OCI-LY7 (cell line): Measurements from ENCODE around the gene PDLIM1. TPM values are rescaled to one million over a fixed set of nuclear protein-coding genes. Genes with fewer than 3 reads are reported as not detected.

Experiments used
- BruUV-seq: library from RNA; stranded (reverse); fragments of 400-500 nt; replicated peaks from 2 replicates; lab custom pipeline; 2021; lab: Mats Ljungman, UMichigan
- CTCF ChIA-PET: fragments of 300-600 bp; sonication (Branson Sonifier 250); formaldehyde crosslinking; loops from one replicate; lab custom pipeline; 2022; ENCODE audit warnings: antibody characterized with exemption; ENCODE audit not compliant: unreplicated experiment; lab: Charles Lee
- POLR2A ChIA-PET: fragments of 300-600 bp; sonication (Branson Sonifier 250); formaldehyde crosslinking; loops from one replicate; lab custom pipeline; 2022; ENCODE audit warnings: antibody characterized with exemption; lab: Charles Lee
- DNase-seq: peaks from one replicate; pipeline ENCODE4 v3.0.0-alpha.2; 2015; ENCODE audit warnings: low spot score
- H2AFZ ChIP-seq: fragments of 200-600 bp; sonication (generic), shearing (Covaris generic); 2 replicates; pipeline ENCODE4 v1.6.1; 2014; ENCODE audit warnings: mild to moderate bottlenecking, antibody characterized with exemption, low read length, moderate library complexity
- H3K27ac ChIP-seq: fragments of 200-600 bp; sonication (generic); 2 replicates; pipeline ENCODE4 v1.5.1; 2014; ENCODE audit warnings: mixed run types, low read depth, mild to moderate bottlenecking, moderate library complexity, low read length, inconsistent platforms; ENCODE audit not compliant: poor library complexity, severe bottlenecking
- H3K36me3 ChIP-seq: fragments of 200-600 bp; sonication (generic); 2 replicates; pipeline ENCODE4 v1.6.1; 2014; ENCODE audit warnings: mild to moderate bottlenecking, antibody characterized with exemption, low read length, moderate library complexity, mixed read lengths; ENCODE audit not compliant: insufficient read depth
- H3K4me1 ChIP-seq: fragments of 200-600 bp; sonication (generic); 2 replicates; pipeline ENCODE4 v1.5.1; 2014; ENCODE audit warnings: mild to moderate bottlenecking, low read length; ENCODE audit not compliant: insufficient read depth, poor library complexity, severe bottlenecking
- H3K4me2 ChIP-seq: fragments of 200-600 bp; sonication (generic); 2 replicates; pipeline ENCODE4 v1.6.1; 2014; ENCODE audit warnings: mild to moderate bottlenecking, low read length
- H3K4me3 ChIP-seq: fragments of 200-600 bp; sonication (generic); 2 replicates; pipeline ENCODE4 v1.5.1; 2014; ENCODE audit warnings: mild to moderate bottlenecking, low read depth, low read length; ENCODE audit not compliant: poor library complexity, severe bottlenecking
- H3K79me2 ChIP-seq: fragments of 200-600 bp; sonication (generic); 2 replicates; pipeline ENCODE4 v1.6.1; 2016; ENCODE audit warnings: low read depth, mild to moderate bottlenecking, low read length, moderate library complexity, mixed read lengths; ENCODE audit not compliant: insufficient read depth
- H3K9me2 ChIP-seq: fragments of 200-600 bp; sonication (generic); 2 replicates; pipeline ENCODE4 v1.6.1; 2016; ENCODE audit warnings: mild to moderate bottlenecking, low read length, mixed read lengths; ENCODE audit not compliant: insufficient read depth
- H3K9me3 ChIP-seq: fragments of 200-600 bp; sonication (generic); 2 replicates; pipeline ENCODE4 v1.6.1; 2014; ENCODE audit warnings: mild to moderate bottlenecking, mixed run types, low read length, mixed read lengths
- H4K20me1 ChIP-seq: fragments of 200-600 bp; sonication (generic); 2 replicates; pipeline ENCODE4 v1.6.1; 2014; ENCODE audit warnings: mild to moderate bottlenecking, antibody characterized with exemption, low read length, moderate library complexity, mixed read lengths; ENCODE audit not compliant: insufficient read depth
- CTCF ChIP-seq: fragments of 200-600 bp; sonication (generic); conservative IDR thresholded peaks from 2 replicates; pipeline ENCODE4 v1.5.1; 2014; ENCODE audit warnings: mild to moderate bottlenecking, antibody characterized with exemption, low read length, moderate library complexity, mixed read lengths
- EZH2phosphoT487 ChIP-seq: fragments of 200-600 bp; sonication (generic); IDR thresholded peaks from 2 replicates; pipeline ENCODE4 v1.6.1; 2018; ENCODE audit warnings: low read depth, borderline replicate concordance, mild to moderate bottlenecking, mixed run types, antibody characterized with exemption, low read length, moderate library complexity, mixed read lengths
- intact Hi-C: fragments of 100-400 bp; cut with micrococcal nuclease; formaldehyde crosslinking; loops from one replicate; pipeline ENCODE4 v1.10.0; 2022; ENCODE audit not compliant: unreplicated experiment
- total RNA-seq, 2 experiments: library from RNA; depleted of rRNA in 1 of 2; stranded (reverse); fragments of >200 nt in 1 of 2; shearing (Covaris generic) in 1 of 2; gene quantifications; 2 replicates each; pipeline ENCODE4 v1.2.3, GENCODE V29; 2014 to 2022

The PDLIM1 gene
- total RNA-seq, 2 experiments from 2014 or later: 22.3 to 105 TPM

- Histone ChIP-seq H3K9me3 (peaks cover 9% of the 10 kb centered on the region; the same call in 1 of the 2 replicates), H3K36me3 (peaks cover 14% of the 10 kb centered on the region), H3K4me2 (no peak overlapping the region), H3K4me1 (no peaks in the 10 kb centered on the region), H3K4me3 (no peak overlapping the region), H3K79me2 (no peaks in the 10 kb centered on the region), H3K27ac (no peak overlapping the region), H2AFZ (no peak overlapping the region), H3K9me2 (no peaks in the 10 kb centered on the region), H4K20me1 (no peaks in the 10 kb centered on the region)
- POLR2A ChIA-PET: interaction anchor here (0.6 to 1.3 kb wide), 2 partner anchors 27 to 127 kb away, joined by 3 to 4 read pairs; no protein-coding TSS in a partner anchor
- CTCF ChIA-PET: no interaction called here
- TF ChIP-seq EZH2phosphoT487 (no peak), CTCF (no peak)
- intact Hi-C loops: no loop called here
- DNase-seq: no peak
- no TSS peak for BruUV-seq
Measured at GRCh38 chr10:95260909-95261552, 29.8 kb downstream of the PDLIM1 start.

- ChIA-PET CTCF (no interaction called here), POLR2A (no interaction called here)
- no peaks in the 10 kb centered on the region for H4K20me1 ChIP-seq
- no peaks in the 10 kb centered on the region for H3K4me1 ChIP-seq
- no peak for DNase-seq
- H3K4me3 ChIP-seq: no peak overlapping the region
- intact Hi-C loops: no loop called here
- H3K4me2 ChIP-seq: no peak overlapping the region
- BruUV-seq: no TSS peak
- H2AFZ ChIP-seq: no peak overlapping the region
- no peak overlapping the region for H3K27ac ChIP-seq
- H3K79me2 ChIP-seq: no peaks in the 10 kb centered on the region
- peaks cover 9% of the 10 kb centered on the region; the same call in 1 of the 2 replicates for H3K9me3 ChIP-seq
- H3K36me3 ChIP-seq: peaks cover 14% of the 10 kb centered on the region
- H3K9me2 ChIP-seq: no peaks in the 10 kb centered on the region
- TF ChIP-seq CTCF (no peak), EZH2phosphoT487 (no peak)
Measured at GRCh38 chr10:95260397-95260881, 30.4 kb downstream of the PDLIM1 start.

DNA sequence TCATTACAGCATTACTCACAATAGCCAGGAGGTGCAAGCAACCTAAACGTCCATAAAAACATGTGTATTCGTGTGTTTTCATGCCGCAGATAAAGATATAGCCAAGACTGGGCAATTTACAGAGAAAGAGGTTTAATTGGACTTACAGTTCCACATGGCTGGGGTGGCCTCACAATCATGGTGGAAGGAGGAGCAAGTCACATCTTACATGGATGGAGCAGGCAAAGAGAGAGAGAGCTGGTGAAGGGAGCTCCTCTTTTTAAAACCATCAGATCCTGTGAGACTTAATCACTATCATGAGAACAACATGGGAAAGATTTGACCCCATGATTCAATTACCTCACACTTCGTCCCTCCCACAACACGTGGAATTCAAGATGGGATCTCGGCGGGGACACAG, 33.0 kb downstream of the PDLIM1 start:
- Histone ChIP-seq H4K20me1 (no peaks in the 10 kb centered on the region), H3K36me3 (peaks cover 14% of the 10 kb centered on the region), H3K4me3 (no peak overlapping the region), H3K4me2 (no peak overlapping the region), H3K9me2 (no peaks in the 10 kb centered on the region), H3K27ac (no peak overlapping the region), H3K4me1 (peaks cover 7% of the 10 kb centered on the region), H3K79me2 (no peaks in the 10 kb centered on the region), H2AFZ (no peak overlapping the region), H3K9me3 (peaks cover 9% of the 10 kb centered on the region; the same call in 1 of the 2 replicates)
- intact Hi-C loops: no loop called here
- no peak for DNase-seq
- BruUV-seq: no TSS peak
- ChIA-PET CTCF (no interaction called here), POLR2A (no interaction called here)
- TF ChIP-seq CTCF (no peak), EZH2phosphoT487 (no peak)
